SK-N-SH treated with all-trans-retinoic acid at 6 μM for 48 hours (cell line): ENCODE measurements around the gene TCERG1L.

Experiments
- ATAC-seq: fragments of 200-7000 bp; cut with Tn5 transposase; 3 replicates; pipeline ENCODE4 v1.9.1; 2020; ENCODE audit warnings: mild to moderate bottlenecking, moderate library complexity
- ARNTL ChIP-seq: fragments of 450-650 bp; formaldehyde crosslinking; IDR thresholded peaks from 2 replicates; pipeline ENCODE4 v1.5.0; 2020; ENCODE audit warnings: low read depth, mild to moderate bottlenecking, moderate library complexity, borderline replicate concordance
- CREB5 ChIP-seq: fragments of 250-450 bp; sonication (Bioruptor Pico); IDR thresholded peaks from 2 replicates; pipeline ENCODE4 v1.5.1; 2020; ENCODE audit warnings: low read depth, mild to moderate bottlenecking, moderate library complexity
- CSDC2 ChIP-seq: fragments of 250-450 bp; sonication (Bioruptor Pico); IDR thresholded peaks from 2 replicates; pipeline ENCODE4 v1.5.0; 2020; ENCODE audit warnings: mild to moderate bottlenecking, moderate library complexity
- CSRNP3 ChIP-seq: fragments of 250-450 bp; sonication (Bioruptor Pico); IDR thresholded peaks from 2 replicates; pipeline ENCODE4 v1.5.1; 2021; ENCODE audit warnings: mild to moderate bottlenecking, moderate library complexity
- GLIS3 ChIP-seq: fragments of 250-450 bp; sonication (Bioruptor Pico); IDR thresholded peaks from 2 replicates; pipeline ENCODE4 v1.5.0; 2020; ENCODE audit warnings: mild to moderate bottlenecking, moderate library complexity
- ISL1 ChIP-seq: fragments of 250-450 bp; sonication (Bioruptor Pico); IDR thresholded peaks from 2 replicates; pipeline ENCODE4 v2.1.2; 2022; ENCODE audit warnings: mild to moderate bottlenecking, moderate library complexity
- OSR1 ChIP-seq: fragments of 250-450 bp; sonication (Bioruptor Pico); IDR thresholded peaks from 2 replicates; pipeline ENCODE4 v1.8.0; 2022; ENCODE audit warnings: moderate library complexity, mild to moderate bottlenecking, inconsistent platforms
- PATZ1 ChIP-seq: fragments of 250-450 bp; sonication (Bioruptor Pico); IDR thresholded peaks from 2 replicates; pipeline ENCODE4 v1.8.0; 2020; ENCODE audit warnings: mild to moderate bottlenecking, moderate library complexity, borderline replicate concordance
- POU6F1 ChIP-seq: fragments of 250-450 bp; sonication (Bioruptor Pico); IDR thresholded peaks from 2 replicates; pipeline ENCODE4 v1.8.0; 2021; ENCODE audit warnings: low read depth, mild to moderate bottlenecking, moderate library complexity, borderline replicate concordance
- PPARA ChIP-seq: fragments of 250-450 bp; sonication (Bioruptor Pico); IDR thresholded peaks from 2 replicates; pipeline ENCODE4 v1.5.0; 2020; ENCODE audit warnings: mild to moderate bottlenecking, borderline replicate concordance
- RARB ChIP-seq: fragments of 250-450 bp; sonication (Bioruptor Pico); IDR thresholded peaks from 2 replicates; pipeline ENCODE4 v1.8.0; 2021; ENCODE audit warnings: mild to moderate bottlenecking, moderate library complexity
- SNAI2 ChIP-seq: fragments of 250-450 bp; sonication (Bioruptor Pico); IDR thresholded peaks from 2 replicates; pipeline ENCODE4 v1.5.0; 2020; ENCODE audit warnings: mild to moderate bottlenecking, moderate library complexity
- TCF4 ChIP-seq: fragments of 250-450 bp; sonication (Bioruptor Pico); IDR thresholded peaks from 2 replicates; pipeline ENCODE4 v1.8.0; 2021; ENCODE audit warnings: mild to moderate bottlenecking, moderate library complexity, borderline replicate concordance
- TOX ChIP-seq: fragments of 250-450 bp; sonication (Bioruptor Pico); IDR thresholded peaks from 2 replicates; pipeline ENCODE4 v1.8.0; 2021; ENCODE audit warnings: mild to moderate bottlenecking, moderate library complexity, borderline replicate concordance
- ZC3H10 ChIP-seq: fragments of 250-450 bp; sonication (Bioruptor Pico); IDR thresholded peaks from 2 replicates; pipeline ENCODE4 v1.5.1; 2021; ENCODE audit warnings: mild to moderate bottlenecking, moderate library complexity
- ZFP3 ChIP-seq: fragments of 250-450 bp; sonication (Bioruptor Pico); IDR thresholded peaks from 2 replicates; pipeline ENCODE4 v1.5.0; 2020; ENCODE audit warnings: mild to moderate bottlenecking, moderate library complexity
- ZFP30 ChIP-seq: fragments of 450-650 bp; formaldehyde crosslinking; IDR thresholded peaks from 2 replicates; pipeline ENCODE4 v1.5.0; 2022; ENCODE audit warnings: mild to moderate bottlenecking, moderate library complexity
- ZNF565 ChIP-seq: fragments of 450-650 bp; formaldehyde crosslinking; conservative IDR thresholded peaks from 2 replicates; pipeline ENCODE4 v1.5.0; 2020; ENCODE audit warnings: low read depth, mild to moderate bottlenecking, moderate library complexity
- ZNF70 ChIP-seq: fragments of 450-650 bp; formaldehyde crosslinking; IDR thresholded peaks from 2 replicates; pipeline ENCODE4 v1.5.0; 2020; ENCODE audit warnings: mild to moderate bottlenecking, moderate library complexity
- ZNF8 ChIP-seq: fragments of 450-650 bp; formaldehyde crosslinking; IDR thresholded peaks from 2 replicates; pipeline ENCODE4 v1.5.0; 2020; ENCODE audit warnings: mild to moderate bottlenecking, moderate library complexity

The TCERG1L gene

GRCh38 chr10:131085091-131085860 is 226.2 kb downstream of the TCERG1L start:
- no peak for TF ChIP-seq ZC3H10
- TF ChIP-seq TCF4 (CRISPR knock-in tag): no peak
- TF ChIP-seq PPARA: no peak
- TF ChIP-seq ZFP30 (CRISPR knock-in tag): no peak
- TF ChIP-seq ISL1 (CRISPR knock-in tag): no peak
- TF ChIP-seq CREB5 (CRISPR knock-in tag): no peak
- no peak for TF ChIP-seq CSRNP3 (CRISPR knock-in tag)
- no peak for TF ChIP-seq GLIS3 (CRISPR knock-in tag)
- TF ChIP-seq RARB (CRISPR knock-in tag): no peak
- no peak for TF ChIP-seq ZNF70 (CRISPR knock-in tag)
- TF ChIP-seq ZFP3: no peak
- no peak for TF ChIP-seq ZNF8 (CRISPR knock-in tag)
- no peak for TF ChIP-seq ARNTL (CRISPR knock-in tag)
- no peak for TF ChIP-seq OSR1 (CRISPR knock-in tag)
- TF ChIP-seq, all 23 proteins: peak for 0
- no peak for ATAC-seq

- no peak for TF ChIP-seq TCF4 (CRISPR knock-in tag)
- TF ChIP-seq CSRNP3 (CRISPR knock-in tag): no peak
- no peak for TF ChIP-seq RARB (CRISPR knock-in tag)
- TF ChIP-seq ZC3H10: no peak
- TF ChIP-seq GLIS3 (CRISPR knock-in tag): no peak
- TF ChIP-seq CSDC2: no peak
- TF ChIP-seq TOX: no peak
- ATAC-seq: no peak
Observed at GRCh38 chr10:131084791-131085090, 226.8 kb downstream of the TCERG1L start.

- ATAC-seq: no peak
Observed at GRCh38 chr10:131083915-131084790, 227.4 kb downstream of the TCERG1L start.

GRCh38 chr10:131082991-131083481 is 228.5 kb downstream of the TCERG1L start:
- no peak for TF ChIP-seq PPARA
- no peak for TF ChIP-seq ARNTL (CRISPR knock-in tag)
- no peak for TF ChIP-seq CSRNP3 (CRISPR knock-in tag)
- TF ChIP-seq POU6F1: no peak
- no peak for TF ChIP-seq SNAI2 (CRISPR knock-in tag)
- no peak for TF ChIP-seq ISL1 (CRISPR knock-in tag)
- no peak for TF ChIP-seq CREB5 (CRISPR knock-in tag)
- no peak for TF ChIP-seq TCF4 (CRISPR knock-in tag)
- TF ChIP-seq GLIS3 (CRISPR knock-in tag): no peak
- no peak for TF ChIP-seq ZNF70 (CRISPR knock-in tag)
- no peak for TF ChIP-seq ZC3H10
- no peak for TF ChIP-seq TOX
- TF ChIP-seq ZNF565: no peak
- no peak for TF ChIP-seq PATZ1 (CRISPR knock-in tag)
- no peak for TF ChIP-seq CSDC2

More at GRCh38 chr10:131083915-131084790, 227.4 kb downstream of the TCERG1L start:
- no peak for TF ChIP-seq ZFP3
- TF ChIP-seq ZFP30 (CRISPR knock-in tag): no peak
- TF ChIP-seq ARNTL (CRISPR knock-in tag): no peak
- TF ChIP-seq, all 23 proteins: peak for 0

More at GRCh38 chr10:131082991-131083481, 228.5 kb downstream of the TCERG1L start:
- ATAC-seq: no peak; the same call in 2 of the 3 replicates
